CD4-positive, CD25-positive, alpha-beta regulatory T cell (primary cell): ENCODE results near the gene DISP3. TPM values are rescaled to one million over a fixed set of nuclear protein-coding genes. Genes with fewer than 3 reads are reported as not detected.

Experiments used
- ATAC-seq, 2 donors: fragments of 150-1000 bp; cut with Tn5 transposase; one replicate each; pipeline ENCODE4 v1.10.0; 2021; ENCODE audit warnings: low read depth in 2 of 2, moderate number of reproducible peaks in 2 of 2, moderate library complexity in 1 of 2
- DNase-seq, 3 donors: peaks; one replicate each; pipeline versions ENCODE4 v3.0.0 to v3.0.0-alpha.2; 2012 to 2022; ENCODE audit warnings: mixed read lengths in 1 of 3
- H3K27ac ChIP-seq: one replicate; pipeline ENCODE4 v1.7.0; 2013; ENCODE audit warnings: mild to moderate bottlenecking, low read length; ENCODE audit not compliant: insufficient read depth, poor library complexity, severe bottlenecking
- H3K27me3 ChIP-seq: one replicate; pipeline ENCODE4 v1.7.0; 2013; ENCODE audit warnings: low read length; ENCODE audit not compliant: control insufficient read depth, insufficient read depth
- H3K36me3 ChIP-seq: one replicate; pipeline ENCODE4 v1.7.0; 2013; ENCODE audit warnings: mild to moderate bottlenecking, low read length, moderate library complexity; ENCODE audit not compliant: control insufficient read depth, insufficient read depth
- H3K4me1 ChIP-seq: 2 replicates; pipeline ENCODE4 v1.7.0; 2013; ENCODE audit warnings: mild to moderate bottlenecking, low read length; ENCODE audit not compliant: insufficient read depth, control insufficient read depth, poor library complexity, severe bottlenecking
- H3K4me3 ChIP-seq: one replicate; pipeline ENCODE4 v1.7.0; 2013; ENCODE audit warnings: low read depth, mild to moderate bottlenecking, low read length, moderate library complexity
- H3K9me3 ChIP-seq, 2 experiments: 1 replicate in 1 of 2; 2 replicates in 1 of 2; pipeline ENCODE4 v1.7.0; 2013; ENCODE audit warnings: low read length in 2 of 2, mild to moderate bottlenecking in 1 of 2, moderate library complexity in 1 of 2; ENCODE audit not compliant: control insufficient read depth in 2 of 2
- H3K27ac Mint-ChIP-seq, 3 donors: one replicate each; pipeline ENCODE4 v1.8.0; 2020 to 2022; ENCODE audit warnings: mild to moderate bottlenecking in 3 of 3, mixed read lengths in 3 of 3, moderate library complexity in 2 of 3
- H3K27me3 Mint-ChIP-seq: one replicate; pipeline ENCODE4 v1.8.0; 2022; ENCODE audit warnings: mild to moderate bottlenecking, mixed read lengths
- H3K36me3 Mint-ChIP-seq: one replicate; pipeline ENCODE4 v1.8.0; 2020; ENCODE audit warnings: mixed read lengths
- H3K4me1 Mint-ChIP-seq, 4 donors: one replicate each; pipeline ENCODE4 v1.8.0; 2020 to 2022; ENCODE audit warnings: mixed read lengths in 4 of 4, mild to moderate bottlenecking in 1 of 4
- H3K4me3 Mint-ChIP-seq, 4 donors: one replicate each; pipeline ENCODE4 v1.8.0; 2020 to 2022; ENCODE audit warnings: mild to moderate bottlenecking in 4 of 4, mixed read lengths in 4 of 4, moderate library complexity in 3 of 4
- H3K9me3 Mint-ChIP-seq, 7 donors: one replicate each; pipeline ENCODE4 v1.8.0; 2020 to 2022; ENCODE audit warnings: mixed read lengths in 7 of 7, mild to moderate bottlenecking in 3 of 7, moderate library complexity in 2 of 7
- polyA plus RNA-seq, 4 donors: library from polyadenylated mRNA; unstranded; fragments of 300-500 nt; fragmentation: Illumina TruSeq; gene quantifications; one replicate each; pipeline ENCODE4 v1.2.3, GENCODE V29; 2021
- total RNA-seq: library from RNA; stranded (reverse); gene quantifications from one replicate; pipeline ENCODE4 v1.2.3, GENCODE V29; 2022

Gene DISP3
- total and polyA plus RNA-seq, 5 donors from 2014 or later: 0.12 to 1.2 (median 0.23) TPM

DNA sequence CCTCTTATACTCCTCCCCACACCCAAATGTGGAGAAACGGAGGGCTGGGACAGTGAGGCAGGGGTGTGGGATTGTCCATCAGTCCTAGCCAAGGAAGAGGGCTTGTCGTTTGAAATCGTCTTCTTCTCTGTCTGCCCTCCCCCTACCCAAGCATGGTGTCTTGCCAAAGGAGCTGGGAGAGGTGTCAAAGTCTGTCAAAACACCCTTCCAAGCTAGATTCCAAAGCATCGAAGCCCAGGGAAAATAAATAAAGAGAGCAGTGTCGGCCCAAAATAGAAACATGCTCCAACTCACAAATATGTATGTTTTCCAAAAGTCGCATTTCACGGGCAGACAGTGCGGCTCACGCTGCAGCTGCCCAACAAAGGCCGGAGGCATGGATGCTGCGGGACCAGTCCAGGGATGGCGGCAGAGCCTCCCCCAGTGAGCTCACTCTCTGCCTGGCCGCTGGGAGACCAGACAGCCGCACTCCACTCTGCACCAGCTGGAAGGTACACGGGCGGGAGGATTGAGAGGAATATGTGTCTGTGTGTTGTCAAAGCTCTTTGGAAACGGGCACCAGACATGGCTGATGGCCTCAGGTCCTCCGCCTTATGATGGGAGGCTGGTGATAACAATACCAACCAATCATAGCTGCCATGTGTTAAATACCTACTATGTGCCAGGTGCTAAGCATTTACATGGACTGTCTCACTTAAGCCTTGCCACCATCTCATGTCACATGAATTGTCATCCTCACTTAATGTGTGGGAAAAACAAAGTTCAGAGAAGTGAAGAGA, 3.9 kb downstream of the DISP3 start:
- H3K27ac Mint-ChIP-seq: no peak overlapping the region
- no peak overlapping the region for H3K4me3 ChIP-seq
- no peaks in the 10 kb centered on the region for H3K9me3 ChIP-seq
- H3K27ac ChIP-seq: no peak overlapping the region
- H3K4me1 Mint-ChIP-seq: peaks cover 0 to 19% (median 7%) of the 10 kb centered on the region in 4 donors
- H3K4me3 Mint-ChIP-seq: no peak overlapping the region
- no peak for DNase-seq
- H3K27me3 ChIP-seq: peaks cover 2% of the 10 kb centered on the region
- peaks cover 8% of the 10 kb centered on the region for H3K4me1 ChIP-seq
- no peaks in the 10 kb centered on the region for H3K36me3 ChIP-seq
- peaks cover 0 to 7% (median 0%) of the 10 kb centered on the region in 7 donors for H3K9me3 Mint-ChIP-seq
- H3K27me3 Mint-ChIP-seq: peaks cover 21% of the 10 kb centered on the region
- H3K36me3 Mint-ChIP-seq: peaks cover 3% of the 10 kb centered on the region
- no peak for ATAC-seq

DNA sequence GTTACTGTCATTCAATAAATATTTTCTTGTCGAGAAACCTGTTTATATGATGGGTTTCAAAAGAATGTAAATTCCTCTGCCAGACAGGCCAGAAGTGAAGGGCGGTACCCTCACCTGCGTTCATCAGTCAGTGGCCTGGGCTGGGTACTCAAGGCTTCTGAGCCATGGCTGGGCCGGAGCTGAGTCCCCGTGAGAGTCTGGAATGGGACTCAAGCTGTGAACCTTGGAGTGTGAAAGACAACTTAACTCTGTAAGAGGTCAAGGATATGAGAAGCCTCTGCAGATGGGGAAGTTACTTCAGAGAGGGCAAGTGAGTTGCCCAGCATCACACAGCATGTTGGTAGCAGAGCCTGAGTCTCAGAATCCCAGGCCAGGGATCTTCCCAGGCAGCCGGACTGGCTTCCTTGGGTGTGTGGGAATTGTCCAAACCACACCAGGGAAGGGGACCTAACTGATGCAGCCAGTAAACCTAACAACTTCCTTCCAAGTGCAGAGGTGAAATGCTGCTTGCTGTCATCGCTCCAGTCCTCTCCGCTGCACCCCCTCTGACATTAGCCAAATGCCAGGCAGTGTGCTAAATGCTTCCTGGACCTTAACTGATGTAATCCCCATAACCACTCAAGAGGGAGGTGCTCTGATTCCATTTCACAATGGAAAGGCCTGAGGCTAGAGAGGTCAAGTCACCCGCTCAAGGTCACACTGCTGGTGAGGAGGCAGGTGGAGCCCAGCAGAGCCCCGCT, 4.8 kb downstream of the DISP3 start:
- Histone ChIP-seq H3K4me3 (no peak overlapping the region), H3K9me3 (no peaks in the 10 kb centered on the region), H3K27ac (no peak overlapping the region), H3K27me3 (peaks cover 2% of the 10 kb centered on the region), H3K36me3 (no peaks in the 10 kb centered on the region), H3K4me1 (peaks cover 8% of the 10 kb centered on the region)
- Mint-ChIP-seq H3K36me3 (peaks cover 3% of the 10 kb centered on the region), H3K27ac (no peak overlapping the region), H3K4me1 (peaks cover 0 to 17% (median 7%) of the 10 kb centered on the region in 4 donors), H3K9me3 (peaks cover 0 to 7% (median 0%) of the 10 kb centered on the region in 7 donors), H3K27me3 (peaks cover 16% of the 10 kb centered on the region), H3K4me3 (no peak overlapping the region)
- DNase-seq (no peak), ATAC-seq (no peak)

GRCh38 chr1:11484321-11484655, 5.3 kb downstream of the DISP3 start:
- no peak for ATAC-seq
- Mint-ChIP-seq H3K4me3 (no peak overlapping the region), H3K36me3 (peaks cover 3% of the 10 kb centered on the region), H3K4me1 (peaks cover 0 to 17% (median 7%) of the 10 kb centered on the region in 4 donors), H3K27ac (no peak overlapping the region), H3K27me3 (peaks cover 16% of the 10 kb centered on the region), H3K9me3 (peaks cover 0 to 7% (median 0%) of the 10 kb centered on the region in 7 donors)
- Histone ChIP-seq H3K27me3 (peaks cover 2% of the 10 kb centered on the region), H3K27ac (no peak overlapping the region), H3K4me1 (peaks cover 5% of the 10 kb centered on the region), H3K36me3 (no peaks in the 10 kb centered on the region), H3K9me3 (no peaks in the 10 kb centered on the region), H3K4me3 (no peak overlapping the region)
- DNase-seq: no peak

GRCh38 chr1:11485191-11485590, 6.2 kb downstream of the DISP3 start:
- H3K36me3 ChIP-seq: no peaks in the 10 kb centered on the region
- H3K9me3 ChIP-seq: no peaks in the 10 kb centered on the region
- peaks cover 2% of the 10 kb centered on the region for H3K27me3 ChIP-seq
- ATAC-seq: no peak
- peaks cover 14% of the 10 kb centered on the region for H3K27me3 Mint-ChIP-seq
- H3K36me3 Mint-ChIP-seq: peaks cover 3% of the 10 kb centered on the region
- H3K4me1 ChIP-seq: no peaks in the 10 kb centered on the region
- H3K27ac ChIP-seq: no peak overlapping the region
- no peak for DNase-seq
- H3K9me3 Mint-ChIP-seq: peaks cover 0 to 5% (median 0%) of the 10 kb centered on the region in 7 donors
- no peak overlapping the region for H3K4me3 Mint-ChIP-seq
- H3K4me1 Mint-ChIP-seq: peaks cover 0 to 15% (median 5%) of the 10 kb centered on the region in 4 donors
- no peak overlapping the region for H3K4me3 ChIP-seq
- no peak overlapping the region for H3K27ac Mint-ChIP-seq

- no peak overlapping the region for H3K27ac ChIP-seq
- peaks cover 3% of the 10 kb centered on the region for H3K27me3 Mint-ChIP-seq
- no peak overlapping the region for H3K4me3 ChIP-seq
Observed at GRCh38 chr1:11486231-11487009, 7.5 kb downstream of the DISP3 start.

DNA sequence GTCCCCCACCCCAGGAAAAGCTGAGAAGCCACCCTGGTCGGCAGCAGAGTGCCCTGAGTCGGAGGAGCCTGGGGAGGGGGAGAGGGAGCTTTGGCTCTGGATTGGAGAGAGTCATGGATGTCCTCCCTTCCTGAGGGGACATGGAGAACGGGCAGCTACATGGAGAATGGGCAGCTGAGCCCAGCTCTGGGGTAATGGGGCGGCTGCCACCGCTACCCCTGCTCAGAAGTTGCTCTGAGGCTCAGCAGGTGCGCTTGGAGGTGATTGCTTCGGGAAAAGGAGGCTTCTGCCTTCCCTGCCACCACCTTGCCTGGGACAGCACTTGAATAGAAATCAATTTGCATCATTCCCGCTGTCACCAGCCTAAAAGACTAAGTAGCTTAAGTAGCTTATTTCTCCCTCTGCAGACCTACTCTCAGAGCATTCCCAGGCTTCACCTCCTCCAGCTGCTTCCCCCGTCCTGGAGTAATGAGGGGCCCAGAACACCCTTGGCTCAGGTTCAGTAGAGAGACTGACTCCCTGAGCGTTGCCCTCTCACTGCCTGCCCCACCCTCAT, 8.3 kb downstream of the DISP3 start:
- no peaks in the 10 kb centered on the region for H3K27me3 Mint-ChIP-seq
- no peaks in the 10 kb centered on the region for H3K4me1 Mint-ChIP-seq
- no peak overlapping the region for H3K27ac Mint-ChIP-seq
- no peak for ATAC-seq
- H3K27ac ChIP-seq: no peak overlapping the region
- no peak for DNase-seq
- H3K36me3 Mint-ChIP-seq: no peaks in the 10 kb centered on the region
- no peaks in the 10 kb centered on the region for H3K9me3 ChIP-seq
- no peaks in the 10 kb centered on the region for H3K4me1 ChIP-seq
- no peaks in the 10 kb centered on the region for H3K27me3 ChIP-seq
- H3K4me3 Mint-ChIP-seq: no peak overlapping the region
- H3K9me3 Mint-ChIP-seq: no peaks in the 10 kb centered on the region
- H3K4me3 ChIP-seq: no peak overlapping the region
- no peaks in the 10 kb centered on the region for H3K36me3 ChIP-seq

More at GRCh38 chr1:11486231-11487009, 7.5 kb downstream of the DISP3 start:
- Mint-ChIP-seq H3K4me1 (peaks cover 0 to 5% (median 0%) of the 10 kb centered on the region in 4 donors), H3K9me3 (no peaks in the 10 kb centered on the region), H3K27ac (no peak overlapping the region), H3K36me3 (no peaks in the 10 kb centered on the region), H3K4me3 (no peak overlapping the region)
- ATAC-seq (no peak), DNase-seq (no peak)
- no peaks in the 10 kb centered on the region for H3K4me1 ChIP-seq
- no peaks in the 10 kb centered on the region for H3K36me3 ChIP-seq
- no peaks in the 10 kb centered on the region for H3K27me3 ChIP-seq
- H3K9me3 ChIP-seq: no peaks in the 10 kb centered on the region

GRCh38 chr1:11488201-11488770, 9.3 kb downstream of the DISP3 start:
- Mint-ChIP-seq H3K27me3 (no peaks in the 10 kb centered on the region), H3K9me3 (no peaks in the 10 kb centered on the region), H3K36me3 (no peaks in the 10 kb centered on the region), H3K27ac (no peak overlapping the region), H3K4me3 (no peak overlapping the region), H3K4me1 (no peaks in the 10 kb centered on the region)
- no peaks in the 10 kb centered on the region for H3K9me3 ChIP-seq
- H3K27ac ChIP-seq: no peak overlapping the region
- H3K4me1 ChIP-seq: no peaks in the 10 kb centered on the region
- no peak for ATAC-seq
- H3K36me3 ChIP-seq: no peaks in the 10 kb centered on the region
- no peak for DNase-seq
- H3K4me3 ChIP-seq: no peak overlapping the region
- H3K27me3 ChIP-seq: no peaks in the 10 kb centered on the region
